Sigmoid colon (tissue), 7 donors: ENCODE results near the gene CAMTA1. TPM values are rescaled to one million over a fixed set of nuclear protein-coding genes. Genes with fewer than 3 reads are reported as not detected.

Source experiments
- DNase-seq: peaks from one replicate; pipeline ENCODE4 v3.0.0-alpha.2; 2019
- H3K27ac ChIP-seq, 4 donors: fragments of 200-600 bp; sonication (generic); one replicate each; pipeline ENCODE4 v1.5.1; 2016 to 2019; ENCODE audit warnings: mild to moderate bottlenecking in 1 of 4
- H3K27me3 ChIP-seq, 3 donors: fragments of 200-600 bp; sonication (generic); one replicate each; pipeline ENCODE4 v1.5.1; 2019; ENCODE audit warnings: mild to moderate bottlenecking in 1 of 3
- H3K36me3 ChIP-seq, 4 donors: fragments of 200-600 bp; sonication (generic); one replicate each; pipeline ENCODE4 v1.5.1; 2016 to 2019
- H3K4me1 ChIP-seq, 4 donors: fragments of 200-600 bp; sonication (generic); one replicate each; pipeline ENCODE4 v1.5.1; 2017 to 2019
- H3K4me3 ChIP-seq, 4 donors: fragments of 200-600 bp; sonication (generic); one replicate each; pipeline ENCODE4 v1.5.1; 2017 to 2019; ENCODE audit warnings: mild to moderate bottlenecking in 2 of 4, moderate library complexity in 1 of 4
- H3K9me3 ChIP-seq, 4 donors: fragments of 200-600 bp in 3 of 4; sonication (generic) in 3 of 4; one replicate each; pipeline versions ENCODE4 v1.5.1 to v1.6.1; 2013 to 2019
- EP300 ChIP-seq, 4 donors: sonication (generic); formaldehyde crosslinking; IDR thresholded peaks; one replicate each; pipeline ENCODE4 v1.6.1; 2017; ENCODE audit warnings: antibody characterized with exemption in 4 of 4
- POLR2A ChIP-seq, 2 donors: fragments of 450-650 bp; IDR thresholded peaks; one replicate each; pipeline ENCODE4 v1.6.1; 2016; ENCODE audit warnings: antibody characterized with exemption in 2 of 2, mild to moderate bottlenecking in 2 of 2, moderate library complexity in 2 of 2
- POLR2AphosphoS5 ChIP-seq, 4 donors: sonication (generic); formaldehyde crosslinking; IDR thresholded peaks; one replicate each; pipeline ENCODE4 v1.6.1; 2017; ENCODE audit warnings: antibody characterized with exemption in 4 of 4
- WGBS, 2 donors: extraction: QIAGEN DNeasy Blood & Tissue Kit; methylation state at CpG; one replicate each; pipeline ENCODE4 v1.1.7; 2013; 5-methylcytosine and 5-hydroxymethylcytosine counted together
- intact Hi-C: fragments of 100-400 bp; cut with DNase I; formaldehyde crosslinking; loops from one replicate; pipeline ENCODE4 v1.15.1; 2023
- polyA plus RNA-seq, 3 donors: library from polyadenylated mRNA; stranded (reverse); fragments of 200-250 nt; gene quantifications; one replicate each; pipeline ENCODE4 v1.2.3, GENCODE V29; 2013
- total RNA-seq, 4 donors: library from RNA; depleted of rRNA; stranded (reverse); fragments of >200 nt; gene quantifications; one replicate each; pipeline ENCODE4 v1.1.0, GENCODE V29; 2016
- TF ChIP-seq, protein P1 (sequence below), 4 experiments: fragments of 450-650 bp in 3 of 4; fragments of 200-600 bp in 1 of 4; IDR thresholded peaks; one replicate each; pipeline ENCODE4 v1.5.1; 2016 to 2019; ENCODE audit warnings: antibody characterized with exemption in 4 of 4, mild to moderate bottlenecking in 3 of 4, moderate library complexity in 2 of 4
- donor health status: healthy with polysubstance abuse.
- donor health status: Bipolar disorder and iron deficiency.
- donor health status: healthy.

The CAMTA1 gene
- total and polyA plus RNA-seq, 7 donors = 97.9 to 196 (median 177) TPM

DNA sequence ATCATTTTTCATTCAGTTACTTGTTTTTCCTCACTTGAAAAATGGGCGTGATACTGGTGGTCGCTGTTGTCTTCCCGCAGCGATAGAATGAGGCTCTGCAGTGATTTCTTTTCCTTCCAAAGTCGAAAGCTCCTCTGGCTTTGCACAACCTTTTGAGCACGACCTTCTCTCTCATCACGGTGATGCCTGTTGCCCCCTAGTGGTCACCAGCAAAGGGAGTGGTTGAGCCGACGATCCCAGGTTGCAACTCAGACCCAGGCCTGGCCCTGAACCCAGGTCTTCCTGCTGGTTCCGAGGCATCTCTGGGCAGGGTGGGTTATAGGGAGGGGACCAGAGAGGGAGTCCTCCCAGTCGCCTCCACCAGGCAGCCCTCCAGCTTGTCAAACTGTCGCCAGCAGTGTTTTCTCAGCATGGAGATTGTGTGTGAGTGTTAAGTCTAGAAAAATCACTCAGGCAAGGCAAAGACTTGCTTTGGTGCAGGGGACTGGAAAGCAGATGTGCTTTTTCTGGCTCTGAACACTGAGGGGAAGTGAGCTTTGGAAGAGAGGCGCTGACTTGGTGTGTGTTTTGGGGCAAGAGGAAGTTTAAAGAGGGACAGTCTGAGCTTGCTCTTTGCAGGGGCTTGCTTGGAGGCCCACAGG, 285.3 kb downstream of the CAMTA1 start:
- DNase-seq = peak; percentile 83
- Histone ChIP-seq H3K27me3 (peaks cover 0 to 6% (median 0%) of the 10 kb centered on the region in 3 donors), H3K4me1 (peaks cover 0 to 6% (median 6%) of the 10 kb centered on the region in 4 donors), H3K4me3 (peak overlapping the region in 3 of 4 donors; percentile 31 to 37 (median 33)), H3K36me3 (no peaks in the 10 kb centered on the region), H3K9me3 (no peaks in the 10 kb centered on the region), H3K27ac (no peak overlapping the region)
- intact Hi-C loops = loop anchor here (1.0 to 2.0 kb wide), 2 partner anchors 276 to 350 kb away; no protein-coding TSS in a partner anchor
- TF ChIP-seq, protein P1, sequence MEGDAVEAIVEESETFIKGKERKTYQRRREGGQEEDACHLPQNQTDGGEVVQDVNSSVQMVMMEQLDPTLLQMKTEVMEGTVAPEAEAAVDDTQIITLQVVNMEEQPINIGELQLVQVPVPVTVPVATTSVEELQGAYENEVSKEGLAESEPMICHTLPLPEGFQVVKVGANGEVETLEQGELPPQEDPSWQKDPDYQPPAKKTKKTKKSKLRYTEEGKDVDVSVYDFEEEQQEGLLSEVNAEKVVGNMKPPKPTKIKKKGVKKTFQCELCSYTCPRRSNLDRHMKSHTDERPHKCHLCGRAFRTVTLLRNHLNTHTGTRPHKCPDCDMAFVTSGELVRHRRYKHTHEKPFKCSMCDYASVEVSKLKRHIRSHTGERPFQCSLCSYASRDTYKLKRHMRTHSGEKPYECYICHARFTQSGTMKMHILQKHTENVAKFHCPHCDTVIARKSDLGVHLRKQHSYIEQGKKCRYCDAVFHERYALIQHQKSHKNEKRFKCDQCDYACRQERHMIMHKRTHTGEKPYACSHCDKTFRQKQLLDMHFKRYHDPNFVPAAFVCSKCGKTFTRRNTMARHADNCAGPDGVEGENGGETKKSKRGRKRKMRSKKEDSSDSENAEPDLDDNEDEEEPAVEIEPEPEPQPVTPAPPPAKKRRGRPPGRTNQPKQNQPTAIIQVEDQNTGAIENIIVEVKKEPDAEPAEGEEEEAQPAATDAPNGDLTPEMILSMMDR (IDR thresholded peaks at IDR 0.05) = peak in 3 of 4 experiments; percentile 59 to 82 (median 72)
- TF ChIP-seq POLR2A (IDR thresholded peaks at IDR 0.05) (no peak), EP300 (IDR thresholded peaks at IDR 0.05) (no peak), POLR2AphosphoS5 (IDR thresholded peaks at IDR 0.05) (no peak)
- 7 to 8% methylated on average over 13 of the region's 13 CpGs for WGBS, 2 donors

DNA sequence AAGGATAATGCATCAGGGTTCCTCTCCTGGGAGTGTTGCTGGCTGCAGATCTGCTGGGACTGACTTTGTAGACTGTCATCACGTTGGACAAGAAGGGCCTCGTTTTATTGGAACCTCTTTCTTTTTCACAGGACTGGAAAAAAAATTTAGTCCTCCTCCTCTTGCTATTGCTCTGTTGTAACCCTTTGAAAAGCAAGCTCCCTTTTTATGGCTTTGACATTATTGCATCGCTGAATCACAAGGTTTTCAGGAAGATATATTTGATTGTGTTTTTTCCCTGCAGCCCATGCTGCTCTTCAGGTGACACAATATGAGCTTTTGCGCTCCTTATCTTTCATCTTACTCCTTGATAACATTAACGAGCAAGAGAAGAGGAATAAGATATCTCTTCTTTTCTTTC, 290.9 kb downstream of the CAMTA1 start:
- intact Hi-C loops = no loop called here
- no peaks in the 10 kb centered on the region for H3K36me3 ChIP-seq
- no peak overlapping the region for H3K27ac ChIP-seq
- DNase-seq = no peak
- no peaks in the 10 kb centered on the region for H3K4me1 ChIP-seq
- no peaks in the 10 kb centered on the region for H3K27me3 ChIP-seq
- H3K9me3 ChIP-seq = peaks cover 0 to 12% (median 1%) of the 10 kb centered on the region in 4 donors
- 67 to 74% methylated on average over 5 of the region's 5 CpGs for WGBS, 2 donors
- TF ChIP-seq EP300 (IDR thresholded peaks at IDR 0.05) = no peak
- TF ChIP-seq, protein P1 (IDR thresholded peaks at IDR 0.05) = no peak
- no peak for TF ChIP-seq POLR2AphosphoS5 (IDR thresholded peaks at IDR 0.05)
- TF ChIP-seq POLR2A (IDR thresholded peaks at IDR 0.05) = no peak
- no peak overlapping the region for H3K4me3 ChIP-seq

GRCh38 chr1:7076572-7076971, 291.3 kb downstream of the CAMTA1 start:
- Histone ChIP-seq H3K4me3 (no peak overlapping the region), H3K27ac (no peak overlapping the region), H3K9me3 (peaks cover 0 to 12% (median 1%) of the 10 kb centered on the region in 4 donors), H3K27me3 (no peaks in the 10 kb centered on the region), H3K36me3 (no peaks in the 10 kb centered on the region), H3K4me1 (no peaks in the 10 kb centered on the region)
- TF ChIP-seq POLR2AphosphoS5 (IDR thresholded peaks at IDR 0.05) = no peak
- no peak for TF ChIP-seq EP300 (IDR thresholded peaks at IDR 0.05)
- TF ChIP-seq POLR2A (IDR thresholded peaks at IDR 0.05) = no peak
- TF ChIP-seq, protein P1 (IDR thresholded peaks at IDR 0.05) = no peak
- intact Hi-C loops = no loop called here
- no peak for DNase-seq
- 66 to 71% methylated on average over 4 of the region's 4 CpGs for WGBS, 2 donors

DNA sequence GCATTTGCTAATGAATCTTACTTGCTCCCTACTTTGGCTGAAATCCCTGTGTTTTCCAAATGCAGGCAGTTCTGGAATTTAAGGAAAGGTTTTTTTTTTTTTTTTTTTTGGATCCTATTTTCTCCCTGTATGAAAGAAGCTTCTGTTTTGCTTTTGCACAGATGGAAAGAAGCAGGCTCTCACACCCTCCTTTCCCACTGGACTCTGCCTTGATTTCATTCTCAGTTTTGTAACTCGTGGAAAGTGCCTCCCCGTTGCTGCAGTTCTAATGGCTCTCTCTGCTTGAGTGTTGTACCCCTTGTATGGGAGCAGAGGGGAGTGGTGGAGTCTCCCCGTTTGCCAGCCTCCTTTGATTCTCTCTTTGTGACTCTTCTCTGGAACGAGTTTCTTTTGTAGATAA, 291.9 kb downstream of the CAMTA1 start:
- 51% methylated on average over 4 of the region's 4 CpGs for WGBS, 2 donors
- Histone ChIP-seq H3K27me3 (no peaks in the 10 kb centered on the region), H3K27ac (no peak overlapping the region), H3K36me3 (no peaks in the 10 kb centered on the region), H3K4me3 (no peak overlapping the region), H3K9me3 (peaks cover 0 to 12% (median 1%) of the 10 kb centered on the region in 4 donors), H3K4me1 (no peaks in the 10 kb centered on the region)
- no peak for DNase-seq
- TF ChIP-seq, protein P1 (IDR thresholded peaks at IDR 0.05) = no peak
- no peak for TF ChIP-seq EP300 (IDR thresholded peaks at IDR 0.05)
- no peak for TF ChIP-seq POLR2A (IDR thresholded peaks at IDR 0.05)
- no peak for TF ChIP-seq POLR2AphosphoS5 (IDR thresholded peaks at IDR 0.05)
- intact Hi-C loops = no loop called here
